Aorta (tissue), 5 donors: ENCODE results near the gene SCG5. TPM values are rescaled to one million over a fixed set of nuclear protein-coding genes. Genes with fewer than 3 reads are reported as not detected.
A peak's percentile ranks its signal among the peaks of the same experiment; 100 is the strongest.

ENCODE experiments used
- ATAC-seq: fragments of 200-7000 bp; cut with Tn5 transposase; one replicate; pipeline ENCODE4 v1.9.1; 2022; ENCODE audit warnings: moderate library complexity; ENCODE audit not compliant: low FRiP score
- DNase-seq, 2 donors: peaks; one replicate each; pipeline ENCODE4 v3.0.0-alpha.2; 2020
- H3K27ac ChIP-seq, 2 donors: one replicate each; pipeline ENCODE4 v1.5.1; 2013; ENCODE audit warnings: low read length in 2 of 2, mild to moderate bottlenecking in 2 of 2, moderate library complexity in 2 of 2, control low read depth in 1 of 2, inconsistent platforms in 1 of 2, low read depth in 1 of 2
- H3K27me3 ChIP-seq, 2 donors: one replicate each; pipeline ENCODE4 v1.6.1; 2013; ENCODE audit warnings: control low read depth in 1 of 2, low read length in 1 of 2, mild to moderate bottlenecking in 1 of 2, moderate library complexity in 1 of 2; ENCODE audit not compliant: insufficient read depth in 2 of 2, control insufficient read depth in 1 of 2
- H3K36me3 ChIP-seq, 2 donors: one replicate each; pipeline ENCODE4 v1.6.1; 2013; ENCODE audit warnings: control low read depth in 1 of 2, low read length in 1 of 2, mild to moderate bottlenecking in 1 of 2; ENCODE audit not compliant: insufficient read depth in 2 of 2, control insufficient read depth in 1 of 2
- H3K4me1 ChIP-seq, 2 donors: one replicate each; pipeline ENCODE4 v1.6.1; 2013; ENCODE audit warnings: low read length in 2 of 2, control low read depth in 1 of 2, mild to moderate bottlenecking in 1 of 2, moderate library complexity in 1 of 2; ENCODE audit not compliant: insufficient read depth in 2 of 2, control insufficient read depth in 1 of 2
- H3K4me3 ChIP-seq, 2 donors: one replicate each; pipeline ENCODE4 v1.5.1; 2013; ENCODE audit warnings: low read length in 2 of 2, control low read depth in 1 of 2, mild to moderate bottlenecking in 1 of 2
- H3K9me3 ChIP-seq: one replicate; pipeline ENCODE4 v1.6.1; 2013; ENCODE audit warnings: mild to moderate bottlenecking, low read length; ENCODE audit not compliant: control insufficient read depth
- WGBS, 2 donors: extraction: QIAGEN DNeasy Blood & Tissue Kit; methylation state at CpG; one replicate each; pipeline ENCODE4 v1.1.7; 2013; 5-methylcytosine and 5-hydroxymethylcytosine counted together
- intact Hi-C, 2 donors: fragments of 100-400 bp; cut with DNase I; formaldehyde crosslinking; loops; one replicate each; pipeline versions ENCODE4 v1.14.2 to v1.15.0; 2022
- polyA plus RNA-seq, 2 donors: library from polyadenylated mRNA; stranded (reverse); fragments of 200-250 nt; gene quantifications; one replicate each; pipeline ENCODE4 v1.2.3, GENCODE V29; 2013
- total RNA-seq, 2 donors: library from RNA; stranded (reverse); fragmentation: NEBNext Ultra II Directional; extraction: Animal tissue kit (Norgen Biotek cat#: 25700); gene quantifications; one replicate each; pipeline ENCODE4 v1.2.1, GENCODE V29; 2021
- donor health status: healthy with polysubstance abuse.
- donor health status: Bipolar disorder and iron deficiency.
- donor health status: DM: no; HTN: no; CAD: no.
- donor health status: DM: no; HTN: no; CAD: no.
- donor health status: DM: yes; HTN: yes; CAD: no.

The SCG5 gene
- total and polyA plus RNA-seq, 4 donors: 2.1 to 5.6 (median 3.2) TPM

DNA sequence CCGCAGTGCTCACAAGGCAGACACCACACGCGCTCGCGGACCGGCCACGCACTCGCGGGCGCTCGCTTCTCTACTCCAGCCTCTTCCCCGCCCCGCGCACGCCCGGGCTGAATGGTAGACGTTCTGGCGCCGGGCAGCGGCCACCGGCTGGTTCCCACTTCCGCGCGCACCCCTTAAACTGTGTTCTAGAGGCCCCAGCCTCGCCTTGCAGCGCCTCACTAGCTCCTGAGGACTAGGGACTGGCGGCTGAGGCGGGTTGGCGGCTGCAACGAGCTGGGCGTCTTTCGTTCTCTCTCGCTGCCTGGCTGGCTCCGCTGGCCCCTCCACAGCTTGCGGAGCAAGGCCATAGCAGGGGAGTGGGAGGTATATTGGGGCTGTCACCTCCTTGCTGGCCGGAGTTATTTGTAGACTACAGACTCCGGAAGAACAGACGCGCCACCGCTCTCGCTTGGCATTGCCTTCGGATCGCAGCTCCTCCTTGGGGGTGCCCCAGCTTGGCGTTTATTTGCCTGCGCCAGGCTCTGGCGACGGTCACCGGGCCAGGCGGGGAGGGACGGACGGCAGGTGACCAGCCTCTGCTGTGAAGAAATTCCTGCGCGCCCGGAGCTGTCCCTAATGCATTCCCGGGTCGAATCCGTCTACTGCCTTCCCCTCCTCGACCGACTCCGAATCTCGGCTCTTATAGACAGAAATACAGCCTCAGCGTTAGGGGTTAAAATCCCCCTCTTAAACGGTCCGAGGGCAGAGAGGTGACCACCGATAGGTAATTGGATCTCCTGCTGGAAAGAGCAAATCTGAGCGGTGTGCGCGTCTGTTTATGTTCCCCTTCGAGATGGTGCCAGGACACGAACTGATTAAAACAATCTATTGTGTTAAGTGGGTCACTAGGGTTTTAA, 77.6 kb downstream of the SCG5 start:
- WGBS, 2 donors: 2% methylated on average over 63 to 70 of the region's 70 CpGs
- no peaks in the 10 kb centered on the region for H3K4me1 ChIP-seq
- DNase-seq: peak in 1 of 2 donors; percentile 78
- peaks cover 0 to 2% of the 10 kb centered on the region in 2 donors for H3K27me3 ChIP-seq
- H3K36me3 ChIP-seq: no peaks in the 10 kb centered on the region
- H3K4me3 ChIP-seq: peak overlapping the region in 1 of 2 donors; percentile 24
- intact Hi-C loops: no loop called here
- no peak overlapping the region for H3K27ac ChIP-seq
- peak; percentile 53 for ATAC-seq
- H3K9me3 ChIP-seq: no peaks in the 10 kb centered on the region

DNA sequence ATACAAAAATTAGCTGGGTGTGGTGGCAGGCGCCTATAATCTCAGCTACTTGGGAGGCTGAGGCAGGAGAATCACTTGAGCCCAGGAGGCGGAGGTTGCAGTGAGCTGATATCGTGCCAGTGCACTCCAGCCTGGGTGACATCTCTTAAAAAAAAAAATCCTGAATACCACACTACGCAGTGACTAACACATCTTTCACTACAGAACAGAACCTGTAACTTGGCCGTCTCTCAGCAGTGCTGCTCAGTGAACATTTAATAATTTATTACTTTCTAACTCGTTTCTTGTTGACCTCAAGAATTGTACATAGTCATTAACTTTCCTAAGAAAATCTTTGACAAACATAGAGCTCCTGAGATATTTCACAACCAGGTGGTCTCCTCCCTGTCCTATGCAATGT, 80.1 kb downstream of the SCG5 start:
- Histone ChIP-seq H3K27ac (no peak overlapping the region), H3K4me3 (no peak overlapping the region), H3K9me3 (no peaks in the 10 kb centered on the region), H3K36me3 (no peaks in the 10 kb centered on the region), H3K4me1 (no peaks in the 10 kb centered on the region), H3K27me3 (peaks cover 0 to 2% of the 10 kb centered on the region in 2 donors)
- ATAC-seq (no peak), DNase-seq (no peak)
- intact Hi-C loops: no loop called here
- WGBS, 2 donors: 76 to 86% methylated on average over 6 of the region's 6 CpGs

DNA sequence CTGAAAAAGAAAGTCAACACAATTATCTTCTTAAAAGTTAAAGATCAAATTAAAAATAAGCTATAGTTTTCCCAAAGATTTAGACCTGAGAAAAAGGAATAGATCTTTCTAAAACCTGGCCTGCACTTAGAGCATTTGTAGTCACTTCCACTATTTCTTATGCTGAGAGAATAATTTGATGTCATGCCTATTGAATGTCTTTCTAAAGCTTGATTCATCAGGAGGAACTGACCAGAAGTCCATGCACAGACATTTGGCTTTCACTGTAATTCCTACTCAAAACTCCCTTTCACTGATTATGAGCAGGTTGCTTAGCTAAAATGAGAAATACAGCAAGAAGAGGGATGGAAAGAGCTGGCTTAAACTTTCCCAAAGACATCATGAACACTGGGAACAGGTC, 80.6 kb downstream of the SCG5 start:
- no peaks in the 10 kb centered on the region for H3K4me1 ChIP-seq

DNA sequence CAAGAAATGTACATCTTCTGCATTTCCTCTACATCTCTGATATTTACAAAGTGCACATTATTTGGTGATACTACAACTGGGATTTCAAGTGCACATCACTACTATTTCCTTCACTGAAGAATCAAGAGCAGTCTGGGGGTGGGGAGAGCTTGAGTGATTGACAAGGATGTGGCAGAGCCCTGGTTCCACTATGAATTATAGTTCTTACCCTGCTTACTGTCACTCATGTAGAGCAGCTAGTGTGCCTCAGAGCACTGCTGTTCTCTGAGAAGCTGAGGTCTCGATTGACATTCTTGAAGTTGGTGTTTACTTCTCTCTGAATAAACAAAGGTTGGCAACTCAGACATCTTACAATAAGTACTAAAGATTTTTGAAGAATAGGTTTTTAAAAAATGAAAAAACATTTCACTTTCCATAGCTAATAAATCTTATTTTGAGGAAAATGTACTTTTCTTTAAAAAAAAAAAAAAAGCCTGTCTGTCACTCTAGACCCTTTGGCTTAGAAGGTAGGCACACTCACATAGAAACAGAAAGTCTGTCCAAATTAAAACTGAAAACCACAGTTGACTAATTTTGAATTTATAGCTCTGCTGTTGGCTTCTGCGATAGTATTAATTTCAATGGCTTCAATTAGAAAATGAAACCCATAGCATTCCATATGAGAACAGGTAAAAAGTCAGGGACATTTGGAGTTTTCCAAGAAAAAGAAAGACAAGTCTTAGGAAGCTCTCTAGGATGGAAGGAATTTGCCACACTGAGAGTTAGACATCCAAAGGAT, 81.8 kb downstream of the SCG5 start:
- intact Hi-C loops: no loop called here
- ATAC-seq: no peak
- Histone ChIP-seq H3K27ac (no peak overlapping the region), H3K9me3 (no peaks in the 10 kb centered on the region), H3K36me3 (no peaks in the 10 kb centered on the region), H3K4me1 (no peaks in the 10 kb centered on the region), H3K4me3 (no peak overlapping the region), H3K27me3 (no peaks in the 10 kb centered on the region)
- WGBS, 2 donors: 87 to 89% methylated on average over 2 of the region's 2 CpGs
- DNase-seq: no peak

More for the DNA sequence above, 80.6 kb downstream of the SCG5 start:
- ATAC-seq (no peak), DNase-seq (no peak)
- Histone ChIP-seq H3K4me3 (no peak overlapping the region), H3K36me3 (no peaks in the 10 kb centered on the region), H3K27me3 (peaks cover 0 to 2% of the 10 kb centered on the region in 2 donors), H3K27ac (no peak overlapping the region), H3K9me3 (no peaks in the 10 kb centered on the region)
- intact Hi-C loops: no loop called here

DNA sequence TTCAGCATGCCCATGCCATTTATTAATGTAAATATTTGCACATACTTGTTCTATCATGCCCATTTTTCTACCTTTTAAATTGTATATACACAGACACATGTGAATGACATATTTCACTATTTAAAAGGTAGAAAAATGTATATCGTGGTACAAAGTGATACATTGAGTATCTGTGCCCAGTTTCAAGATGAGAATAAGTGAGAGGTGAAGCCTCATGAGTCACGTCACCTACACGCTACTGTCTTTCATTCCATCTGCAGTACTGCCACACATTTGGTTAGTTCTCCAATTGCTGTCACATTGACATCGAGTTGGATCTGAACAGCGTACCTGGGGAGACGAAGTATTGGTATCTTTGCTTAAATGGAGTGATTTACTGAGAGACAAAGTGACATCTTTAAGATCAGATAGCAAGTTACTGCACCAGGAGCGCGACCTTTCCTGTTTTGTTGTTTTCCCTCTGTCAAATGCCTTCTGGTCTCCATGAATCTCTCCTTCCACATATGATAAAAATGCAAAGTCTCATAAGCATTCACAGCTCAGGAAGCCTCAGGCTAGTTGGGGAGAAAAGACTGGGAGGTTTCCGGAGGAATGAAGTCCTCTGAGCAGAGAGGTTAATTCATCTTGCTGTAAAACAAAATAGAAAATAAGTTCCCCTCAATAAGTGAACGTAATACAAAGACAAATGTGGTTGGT, 88.3 kb downstream of the SCG5 start:
- intact Hi-C loops: no loop called here
- ATAC-seq: no peak

DNA sequence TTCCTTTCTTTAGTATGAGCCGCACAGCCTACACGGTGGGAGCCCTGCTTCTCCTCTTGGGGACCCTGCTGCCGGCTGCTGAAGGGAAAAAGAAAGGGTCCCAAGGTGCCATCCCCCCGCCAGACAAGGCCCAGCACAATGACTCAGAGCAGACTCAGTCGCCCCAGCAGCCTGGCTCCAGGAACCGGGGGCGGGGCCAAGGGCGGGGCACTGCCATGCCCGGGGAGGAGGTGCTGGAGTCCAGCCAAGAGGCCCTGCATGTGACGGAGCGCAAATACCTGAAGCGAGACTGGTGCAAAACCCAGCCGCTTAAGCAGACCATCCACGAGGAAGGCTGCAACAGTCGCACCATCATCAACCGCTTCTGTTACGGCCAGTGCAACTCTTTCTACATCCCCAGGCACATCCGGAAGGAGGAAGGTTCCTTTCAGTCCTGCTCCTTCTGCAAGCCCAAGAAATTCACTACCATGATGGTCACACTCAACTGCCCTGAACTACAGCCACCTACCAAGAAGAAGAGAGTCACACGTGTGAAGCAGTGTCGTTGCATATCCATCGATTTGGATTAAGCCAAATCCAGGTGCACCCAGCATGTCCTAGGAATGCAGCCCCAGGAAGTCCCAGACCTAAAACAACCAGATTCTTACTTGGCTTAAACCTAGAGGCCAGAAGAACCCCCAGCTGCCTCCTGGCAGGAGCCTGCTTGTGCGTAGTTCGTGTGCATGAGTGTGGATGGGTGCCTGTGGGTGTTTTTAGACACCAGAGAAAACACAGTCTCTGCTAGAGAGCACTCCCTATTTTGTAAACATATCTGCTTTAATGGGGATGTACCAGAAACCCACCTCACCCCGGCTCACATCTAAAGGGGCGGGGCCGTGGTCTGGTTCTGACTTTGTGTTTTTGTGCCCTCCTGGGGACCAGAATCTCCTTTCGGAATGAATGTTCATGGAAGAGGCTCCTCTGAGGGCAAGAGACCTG, 89.5 kb downstream of the SCG5 start:
- 45 to 47% methylated on average over 23 to 27 of the region's 27 CpGs for WGBS, 2 donors

More for the DNA sequence above, 88.3 kb downstream of the SCG5 start:
- DNase-seq: no peak
- no peaks in the 10 kb centered on the region for H3K36me3 ChIP-seq
- no peaks in the 10 kb centered on the region for H3K27me3 ChIP-seq
- H3K4me1 ChIP-seq: no peaks in the 10 kb centered on the region
- no peaks in the 10 kb centered on the region for H3K9me3 ChIP-seq
- no peak overlapping the region for H3K27ac ChIP-seq
- H3K4me3 ChIP-seq: no peak overlapping the region
- WGBS, 2 donors: 76 to 83% methylated on average over 10 of the region's 10 CpGs

DNA sequence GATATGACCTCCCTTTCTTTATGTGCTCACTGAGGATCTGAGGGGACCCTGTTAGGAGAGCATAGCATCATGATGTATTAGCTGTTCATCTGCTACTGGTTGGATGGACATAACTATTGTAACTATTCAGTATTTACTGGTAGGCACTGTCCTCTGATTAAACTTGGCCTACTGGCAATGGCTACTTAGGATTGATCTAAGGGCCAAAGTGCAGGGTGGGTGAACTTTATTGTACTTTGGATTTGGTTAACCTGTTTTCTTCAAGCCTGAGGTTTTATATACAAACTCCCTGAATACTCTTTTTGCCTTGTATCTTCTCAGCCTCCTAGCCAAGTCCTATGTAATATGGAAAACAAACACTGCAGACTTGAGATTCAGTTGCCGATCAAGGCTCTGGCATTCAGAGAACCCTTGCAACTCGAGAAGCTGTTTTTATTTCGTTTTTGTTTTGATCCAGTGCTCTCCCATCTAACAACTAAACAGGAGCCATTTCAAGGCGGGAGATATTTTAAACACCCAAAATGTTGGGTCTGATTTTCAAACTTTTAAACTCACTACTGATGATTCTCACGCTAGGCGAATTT, 91.2 kb downstream of the SCG5 start:
- 65 to 70% methylated on average over 6 of the region's 6 CpGs for WGBS, 2 donors
- peaks cover 1% of the 10 kb centered on the region for H3K9me3 ChIP-seq
- no peak overlapping the region for H3K27ac ChIP-seq
- no peaks in the 10 kb centered on the region for H3K27me3 ChIP-seq
- DNase-seq (no peak), ATAC-seq (no peak)
- no peak overlapping the region for H3K4me3 ChIP-seq
- intact Hi-C loops: no loop called here
- H3K4me1 ChIP-seq: peaks cover 0 to 2% of the 10 kb centered on the region in 2 donors
- no peaks in the 10 kb centered on the region for H3K36me3 ChIP-seq

More for the DNA sequence above, 89.5 kb downstream of the SCG5 start:
- Histone ChIP-seq H3K27me3 (no peaks in the 10 kb centered on the region), H3K4me1 (no peaks in the 10 kb centered on the region), H3K27ac (no peak overlapping the region), H3K36me3 (no peaks in the 10 kb centered on the region), H3K9me3 (no peaks in the 10 kb centered on the region), H3K4me3 (no peak overlapping the region)
- intact Hi-C loops: no loop called here
- peak in 1 of 2 donors; percentile 70 for DNase-seq
- ATAC-seq: no peak
